Stimulated activated CD8-positive, alpha-beta memory T cell treated with anti-CD3 and anti-CD28 coated beads, Interleukin-12 subunit alpha, Interleukin-12 subunit beta, amount 100 ng/mL, for 1 hour (primary cell): ENCODE data around the gene AUP1.

Experiments used
- DNase-seq: peaks from one replicate; pipeline ENCODE4 v3.0.0-alpha.2; 2020; ENCODE audit warnings: low read depth

Gene AUP1

DNA sequence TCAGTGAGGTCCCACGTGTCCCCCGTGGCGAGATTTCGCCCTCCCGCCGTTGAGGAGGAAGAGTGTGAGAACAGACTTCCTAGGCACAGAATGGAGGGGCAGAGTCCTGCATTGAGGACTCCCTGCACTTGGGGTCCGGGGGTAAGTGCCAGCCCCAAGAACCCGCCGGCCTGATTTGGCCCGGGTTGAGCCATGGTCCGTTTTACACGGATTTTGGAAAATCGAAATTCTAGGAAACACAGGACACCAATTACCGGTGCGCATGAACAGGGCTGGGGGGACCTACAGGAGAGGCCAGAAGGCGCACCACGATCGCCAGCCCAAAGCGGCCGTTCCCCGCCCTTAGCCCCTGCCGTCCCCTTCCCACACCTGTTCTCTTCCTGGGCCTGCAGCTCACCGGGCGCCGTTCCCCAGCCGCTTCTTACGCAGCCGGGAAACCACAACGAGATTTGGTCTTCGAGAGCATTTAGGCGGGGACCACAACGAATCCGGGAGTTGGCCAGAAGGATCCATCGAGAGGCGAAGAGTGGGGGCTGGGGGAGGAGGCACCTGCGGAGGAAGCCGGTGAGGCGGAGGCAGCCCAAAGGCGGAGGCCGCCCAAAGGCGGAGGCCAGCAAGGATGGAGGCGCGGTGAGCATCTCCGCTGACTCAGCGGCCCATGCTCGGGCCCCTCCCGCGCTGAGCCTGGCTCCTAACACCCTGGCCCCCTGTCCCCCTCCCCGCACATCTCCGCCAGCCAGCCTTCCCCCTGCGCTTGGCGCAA lies 15.7 kb downstream of the AUP1 start:
- no peak for DNase-seq

DNA sequence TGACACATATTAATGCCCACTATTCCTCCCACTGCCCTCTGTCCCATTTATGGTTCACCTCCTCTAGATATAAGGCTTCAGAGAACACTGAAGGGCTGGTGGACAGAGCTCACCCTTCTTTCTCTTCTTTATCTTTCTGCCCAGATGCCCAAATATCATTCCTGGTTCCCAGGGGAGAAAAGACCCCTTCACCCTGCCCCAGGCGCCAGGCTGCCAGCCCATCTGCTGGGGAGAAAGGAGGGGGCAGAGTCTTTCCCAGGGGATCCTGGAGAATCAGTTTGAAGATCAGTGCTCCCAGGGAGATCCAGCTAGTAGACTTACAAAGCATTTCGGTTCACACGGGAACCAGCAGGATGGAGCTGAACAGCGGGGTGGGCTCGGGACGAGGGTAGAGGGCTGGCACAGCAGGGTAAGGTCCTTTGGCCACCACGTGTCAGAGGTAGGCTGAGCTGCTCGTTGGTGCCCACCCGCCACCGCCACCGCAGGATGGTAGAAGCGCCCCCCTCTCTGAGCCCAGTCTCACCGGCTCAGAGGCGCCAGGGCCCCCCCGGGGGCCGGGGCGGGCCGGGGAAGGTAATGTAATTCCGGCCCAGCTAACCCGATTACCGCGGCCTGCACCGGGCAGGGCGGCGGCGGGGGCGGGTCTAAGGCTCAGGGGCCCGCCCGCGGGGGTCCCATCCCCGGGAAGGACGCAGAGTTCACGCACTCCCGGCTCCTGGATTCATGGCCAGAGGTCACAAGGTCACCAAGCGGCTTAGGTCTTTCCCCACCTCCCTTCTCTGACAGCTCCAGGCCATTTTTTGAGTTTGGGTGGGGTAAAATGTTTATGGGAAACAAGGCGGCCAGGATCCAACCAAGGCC lies 16.5 kb downstream of the AUP1 start:
- no peak for DNase-seq

DNA sequence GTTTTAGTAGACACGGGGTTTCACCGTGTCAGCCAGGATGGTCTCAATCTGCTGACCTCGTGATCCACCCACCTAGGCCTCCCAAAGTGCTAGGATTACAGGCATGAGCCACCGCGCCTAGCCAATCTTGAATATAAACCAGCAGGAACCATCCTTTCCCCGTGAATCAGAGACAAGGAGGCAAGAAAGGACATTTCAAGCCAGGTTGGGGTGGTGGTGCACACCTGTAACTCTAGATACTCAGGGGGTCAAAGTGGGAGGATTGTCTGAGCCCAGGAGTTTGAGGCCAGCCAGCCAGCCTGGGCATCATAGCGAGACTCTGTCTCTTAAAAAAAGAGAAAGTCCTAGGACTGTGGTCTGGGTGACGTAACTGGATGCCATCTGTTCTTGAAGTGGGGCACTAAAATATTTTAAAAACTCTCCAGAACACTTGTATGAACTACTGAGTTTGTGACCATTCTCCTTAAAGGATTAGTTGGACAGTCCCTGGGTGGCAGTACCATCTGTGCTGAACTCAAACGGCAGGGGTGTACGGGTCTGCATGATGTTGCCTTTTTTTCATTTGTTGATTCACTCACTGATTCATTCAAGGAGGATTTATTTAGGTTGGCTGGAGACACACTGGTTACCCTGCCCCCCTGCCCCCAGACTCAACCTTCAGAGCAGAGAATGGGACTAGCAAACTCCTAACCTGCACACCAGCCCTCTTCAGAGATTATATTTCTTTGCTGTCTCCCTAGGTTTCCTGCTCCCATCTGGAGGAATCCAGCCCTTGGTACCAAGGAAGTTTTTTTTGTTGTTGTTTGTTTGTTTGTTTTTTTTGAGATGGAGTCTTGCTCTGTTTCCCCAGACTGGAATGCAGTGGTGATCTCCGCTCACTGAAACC lies 18.2 kb downstream of the AUP1 start:
- DNase-seq, result no peak

DNA sequence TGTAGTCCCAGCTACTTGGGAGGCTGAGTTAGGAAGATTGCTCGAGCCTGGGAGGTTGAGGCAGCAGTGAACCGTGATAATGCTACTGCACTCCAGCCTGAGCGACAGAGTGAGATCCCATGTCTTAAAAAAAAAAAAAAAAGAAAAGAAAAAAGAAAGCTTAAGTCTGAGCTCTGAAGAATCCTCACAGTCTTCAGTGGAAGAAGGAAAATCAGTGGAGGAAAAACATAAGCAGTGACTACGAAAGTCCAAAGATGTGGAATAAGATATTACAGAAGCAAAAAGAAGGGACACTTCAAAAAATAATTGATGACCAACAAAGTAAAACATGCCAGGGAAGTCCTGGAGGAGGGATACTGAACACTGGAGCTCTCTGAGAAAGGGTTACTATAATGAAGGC lies 19.2 kb downstream of the AUP1 start:
- DNase-seq, result no peak

DNA sequence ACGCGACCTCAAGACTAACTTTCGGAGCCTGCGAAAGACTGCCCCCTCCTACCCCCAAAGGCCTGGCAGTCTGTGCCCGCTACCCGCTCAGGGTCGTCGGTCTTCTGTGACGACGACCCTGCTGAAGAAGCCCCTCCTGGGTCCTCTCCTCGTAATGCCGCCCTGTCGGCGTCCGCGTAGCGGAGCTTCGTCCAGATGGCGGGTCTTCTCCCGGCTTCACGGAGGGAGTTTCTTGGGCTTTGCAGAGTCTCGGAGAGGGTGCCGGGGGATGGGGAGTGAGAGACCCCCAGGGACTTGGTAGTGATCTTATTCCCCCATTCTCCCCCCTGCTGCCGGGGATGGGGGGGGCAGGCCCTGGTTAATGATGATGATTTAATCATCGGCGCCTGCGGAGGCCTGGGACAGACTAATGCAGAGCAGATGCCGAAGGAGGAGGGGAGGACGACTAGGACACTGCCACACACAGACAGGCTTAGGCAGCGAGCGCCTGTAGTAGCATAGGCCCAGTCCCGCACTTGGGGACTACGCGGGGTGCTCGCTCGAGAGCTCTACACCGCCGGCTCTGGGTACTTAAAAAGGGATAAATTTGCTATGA lies 21.5 kb downstream of the AUP1 start:
- no peak for DNase-seq

DNA sequence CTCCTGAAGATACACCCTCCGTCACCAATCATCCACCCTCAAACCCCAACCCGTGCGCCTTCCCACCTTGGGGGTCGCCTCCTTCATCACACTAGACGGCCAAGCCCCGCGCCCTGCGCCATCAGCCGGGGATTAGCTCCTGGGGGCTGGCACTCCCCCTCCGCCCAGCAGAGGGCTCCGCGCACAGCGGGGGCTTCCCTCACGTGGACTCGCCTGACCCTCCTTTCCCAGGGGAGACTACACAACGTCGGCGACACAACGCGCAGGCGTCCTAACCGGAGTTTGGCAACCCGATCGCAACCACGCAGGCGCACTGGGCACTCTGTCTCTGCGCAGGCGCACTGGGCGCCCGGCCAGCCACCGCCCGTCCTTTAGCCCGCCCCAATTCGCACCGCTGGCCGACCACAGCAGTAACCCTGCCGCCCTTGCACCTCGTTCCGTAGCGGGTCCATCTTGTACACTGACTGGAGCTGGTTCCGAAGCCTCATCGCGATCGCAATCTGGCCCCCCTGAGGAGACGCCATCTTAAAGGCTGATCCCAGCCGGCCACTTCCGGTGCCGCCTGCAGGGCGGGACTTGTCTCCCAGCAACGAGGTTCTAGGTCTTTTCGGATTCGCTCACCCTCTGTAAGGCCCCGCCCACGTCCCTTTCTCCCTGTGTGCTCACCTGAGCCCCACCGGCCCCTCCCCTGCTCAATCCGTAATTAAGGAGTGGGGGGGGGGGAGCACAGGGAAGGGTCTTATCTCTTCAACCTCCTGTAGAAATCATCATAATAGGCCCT lies 22.2 kb downstream of the AUP1 start, which contains the start of gene PCGF1:
PCGF1 (minus strand) TSS at position 551 of the 781 bp plus-strand sequence; CDS start at position 524, 27 bp downstream.
- DNase-seq, result peak; percentile 98

DNA sequence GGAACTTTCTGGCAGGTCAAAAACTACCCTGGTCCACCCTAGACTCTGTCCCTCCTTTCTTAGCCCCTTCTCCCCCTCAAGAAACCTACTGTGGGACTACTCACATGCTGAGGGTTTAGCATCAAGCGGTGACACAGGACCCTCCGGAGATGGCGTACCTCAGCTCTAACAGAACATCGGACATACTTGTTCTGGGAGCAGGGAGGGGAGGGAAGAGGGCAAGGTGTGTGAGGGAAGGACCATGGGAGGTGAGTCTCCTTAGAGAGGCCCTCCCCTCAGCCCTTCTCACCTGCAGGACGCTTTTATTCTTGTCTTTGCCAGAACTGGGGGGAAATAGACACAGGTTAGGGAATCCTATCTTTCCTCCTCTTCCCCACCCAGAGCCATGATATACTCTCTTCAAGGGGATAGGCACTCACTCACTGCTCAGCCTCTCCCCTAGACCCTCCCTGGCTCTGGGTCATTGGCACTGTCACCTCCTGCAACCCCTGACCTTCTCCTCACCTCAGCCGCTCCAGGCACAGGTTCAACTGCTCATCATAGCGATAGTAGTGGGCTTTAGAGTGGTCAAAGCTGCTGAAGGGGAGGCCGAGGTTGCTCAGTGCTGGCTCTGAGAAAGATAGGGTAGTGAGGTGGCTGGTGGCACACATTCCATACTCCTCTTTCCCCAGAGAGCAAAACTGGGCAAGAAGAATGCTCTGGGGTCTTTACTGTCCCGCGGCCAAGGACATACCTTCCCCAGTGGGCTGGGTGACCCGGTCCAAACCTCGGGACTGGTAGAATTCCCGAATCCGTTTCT lies 23.9 kb downstream of the AUP1 start:
- DNase-seq, result no peak

DNA sequence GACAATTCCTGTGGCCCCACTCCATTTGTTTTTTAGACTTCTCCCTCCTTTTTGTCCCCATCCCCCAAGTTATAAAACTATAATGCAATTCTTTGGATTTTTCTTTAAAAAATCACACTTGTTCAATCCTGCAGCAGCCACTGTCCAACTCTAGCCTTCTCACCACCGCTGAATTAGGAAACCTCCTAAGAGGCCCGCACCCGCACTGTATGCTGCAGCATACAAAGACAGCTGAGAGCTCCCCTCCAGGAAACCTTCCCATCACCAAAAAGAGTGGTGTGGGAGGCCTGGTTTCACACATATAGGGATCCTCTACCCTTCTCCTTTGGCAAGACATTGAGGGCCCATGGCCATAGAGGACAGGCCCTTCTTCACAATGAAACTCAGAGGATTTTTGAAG lies 24.9 kb downstream of the AUP1 start:
- no peak for DNase-seq

DNA sequence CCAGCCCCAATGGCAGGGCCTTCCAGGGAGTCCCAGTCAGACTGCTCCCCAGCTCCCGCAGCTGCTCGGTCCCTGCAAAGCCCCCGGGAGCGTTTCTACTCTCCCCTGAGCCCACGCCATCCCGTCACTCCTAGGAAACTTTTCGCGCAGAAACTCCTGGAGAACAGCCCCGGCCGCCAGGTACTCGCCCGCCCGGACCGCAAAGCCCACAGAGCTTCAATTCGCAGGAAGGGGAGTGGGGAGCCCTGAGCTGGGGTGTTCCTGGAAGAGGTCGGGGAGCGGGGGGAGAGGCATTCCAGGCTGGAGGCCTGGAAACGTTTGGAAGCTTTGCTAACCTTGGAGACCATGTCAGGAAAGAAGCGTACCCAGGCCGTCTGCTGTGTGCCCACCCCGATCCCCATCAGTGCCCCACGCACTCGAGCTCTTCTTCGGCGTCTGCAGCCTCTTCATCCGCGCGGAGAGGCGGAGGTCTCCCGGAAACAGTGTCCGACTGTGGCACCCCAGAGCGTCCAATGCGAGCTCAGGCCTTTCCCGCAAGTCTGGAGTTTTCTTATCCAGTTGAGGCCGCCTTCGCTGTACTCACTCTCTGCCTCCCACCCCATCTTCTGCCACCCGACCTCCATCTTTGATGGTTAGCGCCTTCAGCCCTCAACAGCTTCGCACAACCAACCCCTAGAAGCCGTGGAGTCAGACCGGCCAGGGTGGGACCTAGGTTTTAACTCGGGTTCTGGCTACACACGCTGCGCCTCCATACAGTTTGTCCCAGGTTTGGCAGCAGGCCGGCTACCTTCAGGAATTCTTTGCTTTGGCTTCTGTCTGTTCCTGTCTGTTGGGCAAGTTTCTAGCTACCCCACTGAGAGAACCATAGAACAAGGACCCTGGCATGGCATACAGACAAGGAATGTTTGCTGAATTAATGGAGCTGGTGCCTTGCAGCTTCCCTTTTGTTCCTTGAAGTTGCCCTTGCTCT lies 25.7 kb downstream of the AUP1 start:
- DNase-seq, result no peak

DNA sequence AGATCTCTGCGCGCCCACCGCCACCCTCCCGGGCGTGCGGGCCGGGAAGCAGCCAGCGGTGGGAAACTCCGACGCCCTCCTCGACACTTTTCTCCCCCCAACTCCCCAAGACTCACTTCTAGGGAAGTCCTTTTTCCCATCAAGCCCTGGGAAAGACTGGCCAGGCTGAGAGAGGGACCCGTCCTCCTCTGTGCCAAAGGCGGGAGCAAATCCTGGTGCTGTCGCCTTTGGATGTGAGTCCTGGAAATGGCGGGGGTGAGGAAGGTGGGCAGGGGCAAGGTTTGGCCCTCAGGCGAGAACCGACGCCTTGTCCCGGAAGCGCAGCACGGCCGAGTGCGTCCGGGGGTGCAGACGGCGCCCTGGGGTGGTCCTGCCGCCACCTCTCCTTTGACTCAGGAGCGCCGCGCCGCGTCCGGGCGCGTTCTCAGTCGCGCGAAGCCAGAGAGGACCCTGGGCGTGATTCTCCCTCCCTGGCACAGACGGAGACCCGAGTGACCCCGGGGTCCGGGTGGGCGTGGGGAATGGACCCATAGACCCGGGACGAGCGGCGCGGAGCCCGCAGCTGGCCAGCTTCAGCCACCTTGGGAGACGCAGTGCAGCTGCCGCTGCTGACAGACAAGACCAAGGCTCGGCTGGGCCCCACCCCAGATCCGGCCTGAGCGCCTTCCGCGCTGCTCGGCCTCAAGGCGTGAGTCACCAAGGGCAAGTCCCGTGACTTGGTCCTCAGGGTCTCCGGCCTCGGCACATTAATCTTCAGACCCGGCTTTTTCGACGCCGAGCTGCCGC lies 26.6 kb downstream of the AUP1 start:
- no peak for DNase-seq

DNA sequence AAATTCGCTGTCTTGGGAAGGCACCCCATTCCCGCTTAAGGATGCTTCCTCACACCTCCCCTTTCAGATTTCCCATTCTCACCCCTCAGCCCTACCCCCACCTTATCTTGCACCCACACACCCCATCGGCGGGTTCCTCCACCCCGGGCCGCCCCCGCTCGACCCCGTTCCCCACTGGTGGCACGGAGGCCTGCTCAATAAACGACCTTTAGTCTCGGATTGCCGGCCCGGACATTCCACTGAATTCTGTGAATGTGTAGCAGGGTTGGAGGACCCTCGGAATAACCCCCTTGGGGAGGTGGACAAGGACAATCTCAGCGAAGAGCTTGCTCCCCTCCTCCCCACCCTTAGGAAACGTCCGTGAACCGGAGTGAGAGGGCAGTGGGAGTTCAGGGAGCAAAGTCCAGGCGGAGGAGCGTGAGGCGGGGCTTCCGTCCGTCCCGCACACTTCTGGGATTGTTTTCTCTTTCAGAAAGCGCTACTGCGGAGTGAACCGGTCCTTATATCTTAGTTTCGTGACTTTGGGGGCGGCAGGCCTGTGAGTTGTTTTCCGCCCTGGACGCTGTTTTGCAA lies 27.3 kb downstream of the AUP1 start:
- DNase-seq, result no peak

DNA sequence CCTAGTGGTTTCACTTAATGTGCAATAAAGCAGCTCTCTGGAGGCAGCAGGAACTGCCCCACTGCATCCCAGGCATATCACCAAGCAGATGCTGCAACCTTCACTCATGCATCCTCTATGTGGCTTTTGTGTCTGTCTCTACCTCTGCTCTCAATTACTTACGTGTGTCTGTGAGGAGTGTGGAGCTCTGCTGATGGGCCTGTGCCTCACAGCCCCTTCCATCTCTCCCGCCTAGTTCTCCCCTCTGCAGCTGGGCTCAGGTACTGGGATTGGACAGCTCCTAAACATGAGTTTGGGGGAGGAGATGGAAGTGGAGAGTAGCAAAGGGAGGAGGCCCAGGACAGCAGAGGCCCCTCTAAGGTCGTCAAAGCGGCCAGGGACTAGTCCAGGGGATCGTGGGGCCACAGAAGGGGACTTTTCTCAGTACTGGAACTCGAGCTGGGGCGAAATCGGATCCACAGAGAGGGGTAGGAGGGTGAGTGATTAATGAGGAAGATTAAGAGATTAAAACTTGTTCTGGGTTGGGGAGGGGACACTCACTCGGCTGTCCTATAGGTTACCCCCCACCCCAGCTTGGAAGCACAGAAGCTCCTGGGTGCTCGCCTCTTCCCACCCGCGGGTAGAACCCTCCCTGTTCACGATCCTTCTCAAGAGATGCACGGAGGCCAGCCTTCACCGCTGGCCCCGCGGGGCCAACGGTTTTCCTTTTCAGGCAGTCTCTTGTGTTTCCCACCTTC lies 28.0 kb downstream of the AUP1 start:
- no peak for DNase-seq

DNA sequence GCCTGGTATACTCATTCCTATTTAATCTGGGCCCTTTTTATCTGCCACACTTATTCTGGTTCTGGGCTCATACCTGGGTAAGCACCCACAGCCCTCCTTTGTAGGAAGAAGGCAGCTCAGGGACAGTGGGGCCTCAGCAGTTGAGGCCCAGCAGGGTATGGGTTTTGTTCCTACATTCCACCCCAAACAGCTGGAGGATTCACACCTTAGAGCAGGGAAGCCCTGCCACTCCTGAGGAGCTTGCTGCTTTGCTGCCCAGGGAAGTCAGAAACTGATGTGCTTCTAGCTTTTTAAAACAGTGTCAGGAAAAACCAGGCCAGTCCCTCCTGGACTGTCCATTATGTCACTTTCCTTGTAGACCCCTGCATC lies 28.9 kb downstream of the AUP1 start:
- no peak for DNase-seq

DNA sequence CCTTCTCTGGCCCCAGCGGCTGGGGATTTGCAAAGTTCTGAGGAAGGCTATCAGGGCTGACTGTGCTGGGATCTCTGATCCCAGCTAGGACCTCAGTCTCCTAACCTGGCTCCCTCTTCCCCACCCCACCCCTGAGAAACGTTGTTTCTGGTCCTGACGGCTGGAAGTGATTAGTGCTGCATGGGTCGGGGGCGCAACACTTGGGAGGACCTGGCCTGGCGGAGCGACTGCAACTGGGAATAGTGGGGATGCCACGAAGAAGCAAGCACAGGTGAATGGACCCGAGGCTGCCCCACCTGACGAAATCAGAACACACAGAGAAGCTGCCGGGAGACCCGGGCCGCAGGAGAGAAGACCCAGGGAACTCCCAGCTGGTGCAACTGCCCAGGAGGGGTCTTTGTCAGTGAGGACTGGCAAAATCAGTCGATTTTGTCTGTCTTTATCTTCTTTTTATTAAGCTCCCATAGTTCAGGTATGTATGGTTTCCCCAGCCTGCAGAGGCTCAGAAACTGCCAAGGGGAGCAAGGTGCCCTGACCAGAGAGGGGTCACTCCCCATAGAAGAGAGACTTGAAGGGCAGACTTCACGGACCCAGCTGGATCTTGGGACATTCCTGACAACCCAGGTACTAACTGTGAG lies 29.4 kb downstream of the AUP1 start:
- no peak for DNase-seq

DNA sequence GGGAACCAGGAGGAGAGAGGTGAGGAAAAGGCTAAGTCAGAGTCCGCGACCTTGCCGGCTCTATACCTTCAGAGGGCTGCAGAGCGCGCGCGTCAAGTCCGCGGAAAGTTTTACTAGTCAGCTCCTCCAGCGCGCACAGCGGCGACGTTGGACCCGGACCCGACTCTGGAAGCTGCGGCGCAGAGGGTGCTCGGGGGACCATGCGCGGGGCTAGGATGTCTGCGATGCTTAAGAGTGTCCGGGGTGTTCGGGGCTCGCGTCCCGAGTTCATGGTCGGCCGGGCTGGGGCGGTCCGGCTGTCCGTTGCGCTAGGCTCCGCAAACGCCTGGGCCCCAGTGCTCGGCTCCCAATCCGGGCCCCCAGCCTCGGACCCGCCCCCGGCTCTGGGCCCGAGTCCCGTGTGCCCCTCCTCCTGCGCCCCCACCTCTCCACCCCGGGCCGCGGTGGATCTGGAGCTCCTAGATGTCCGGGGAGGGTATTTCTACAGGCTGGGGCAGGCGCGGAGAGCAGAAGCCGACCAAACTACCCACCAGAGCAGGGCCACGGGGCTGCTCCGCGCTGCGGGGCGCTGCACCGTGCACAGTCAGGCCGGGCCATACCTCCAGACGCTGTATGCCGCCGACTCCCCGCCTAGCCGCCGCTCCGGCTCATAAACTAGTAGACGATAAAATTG lies 30.1 kb downstream of the AUP1 start, which contains the start of gene LBX2:
LBX2 (minus strand) TSS at position 337 of the 673 bp plus-strand sequence; CDS start at position 271, 66 bp downstream.
- DNase-seq, result no peak
